Parathyroid adenoma (tissue), 2 donors: ENCODE data around the gene GOLPH3.

ENCODE experiments used
- H2AFZ ChIP-seq: fragments of 300-600 bp; sonication (generic); one replicate; pipeline ENCODE4 v1.7.0; 2017; ENCODE audit warnings: antibody characterized with exemption, mild to moderate bottlenecking
- H3K27ac ChIP-seq: fragments of 300-600 bp; sonication (generic); one replicate; pipeline ENCODE4 v1.7.0; 2017
- H3K27me3 ChIP-seq: fragments of 300-600 bp; sonication (generic); one replicate; pipeline ENCODE4 v1.7.0; 2017; ENCODE audit warnings: low read length; ENCODE audit not compliant: control insufficient read depth, insufficient read depth
- H3K36me3 ChIP-seq: fragments of 300-600 bp; sonication (generic); one replicate; pipeline ENCODE4 v1.7.0; 2017; ENCODE audit warnings: low read length; ENCODE audit not compliant: control insufficient read depth, insufficient read depth
- H3K4me1 ChIP-seq: fragments of 300-600 bp; sonication (generic); one replicate; pipeline ENCODE4 v1.7.0; 2017; ENCODE audit warnings: control low read depth
- H3K4me2 ChIP-seq: fragments of 300-600 bp; sonication (generic); one replicate; pipeline ENCODE4 v1.7.0; 2017; ENCODE audit warnings: low read length
- H3K4me3 ChIP-seq: fragments of 300-600 bp; sonication (generic); one replicate; pipeline ENCODE4 v1.7.0; 2017; ENCODE audit warnings: low read depth, low read length
- H3K79me2 ChIP-seq: fragments of 300-600 bp; sonication (generic); one replicate; pipeline ENCODE4 v1.7.0; 2017; ENCODE audit warnings: control low read depth
- H3K9ac ChIP-seq: fragments of 300-600 bp; sonication (generic); one replicate; pipeline ENCODE4 v1.7.0; 2017; ENCODE audit warnings: mild to moderate bottlenecking
- H3K9me3 ChIP-seq: fragments of 300-600 bp; sonication (generic); one replicate; pipeline ENCODE4 v1.7.0; 2017; ENCODE audit warnings: low read length; ENCODE audit not compliant: control insufficient read depth
- TF ChIP-seq, protein P1 (sequence below): fragments of 300-600 bp; sonication (generic); IDR thresholded peaks from one replicate; pipeline ENCODE4 v1.7.0; 2017; ENCODE audit warnings: antibody characterized with exemption, mild to moderate bottlenecking
- donor health status: primary hyperparathyroidism.

Gene GOLPH3

DNA sequence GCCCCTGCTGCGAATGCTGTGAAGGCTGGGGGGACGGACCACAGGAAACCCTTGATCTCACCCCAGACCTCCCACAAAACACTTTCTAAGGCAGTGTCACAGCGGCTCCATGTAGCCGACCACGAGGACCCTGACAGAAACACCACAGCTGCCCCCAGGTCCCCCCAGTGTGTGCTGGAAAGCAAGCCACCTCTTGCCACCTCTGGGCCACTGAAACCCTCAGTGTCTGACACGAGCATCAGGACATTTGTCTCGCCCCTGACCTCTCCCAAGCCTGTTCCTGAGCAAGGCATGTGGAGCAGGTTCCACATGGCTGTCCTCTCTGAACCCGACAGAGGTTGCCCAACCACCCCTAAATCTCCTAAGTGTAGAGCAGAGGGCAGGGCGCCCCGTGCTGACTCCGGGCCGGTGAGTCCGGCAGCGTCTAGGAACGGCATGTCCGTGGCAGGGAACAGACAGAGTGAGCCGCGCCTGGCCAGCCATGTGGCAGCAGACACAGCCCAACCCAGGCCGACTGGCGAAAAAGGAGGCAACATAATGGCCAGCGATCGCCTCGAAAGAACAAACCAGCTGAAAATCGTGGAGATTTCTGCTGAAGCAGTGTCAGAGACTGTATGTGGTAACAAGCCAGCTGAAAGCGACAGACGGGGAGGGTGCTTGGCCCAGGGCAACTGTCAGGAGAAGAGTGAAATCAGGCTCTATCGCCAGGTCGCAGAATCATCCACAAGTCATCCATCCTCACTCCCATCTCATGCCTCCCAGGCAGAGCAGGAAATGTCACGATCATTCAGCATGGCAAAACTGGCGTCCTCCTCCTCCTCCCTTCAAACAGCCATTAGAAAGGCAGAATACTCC lies 84.7 kb downstream of the GOLPH3 start:
- TF ChIP-seq, protein P1, sequence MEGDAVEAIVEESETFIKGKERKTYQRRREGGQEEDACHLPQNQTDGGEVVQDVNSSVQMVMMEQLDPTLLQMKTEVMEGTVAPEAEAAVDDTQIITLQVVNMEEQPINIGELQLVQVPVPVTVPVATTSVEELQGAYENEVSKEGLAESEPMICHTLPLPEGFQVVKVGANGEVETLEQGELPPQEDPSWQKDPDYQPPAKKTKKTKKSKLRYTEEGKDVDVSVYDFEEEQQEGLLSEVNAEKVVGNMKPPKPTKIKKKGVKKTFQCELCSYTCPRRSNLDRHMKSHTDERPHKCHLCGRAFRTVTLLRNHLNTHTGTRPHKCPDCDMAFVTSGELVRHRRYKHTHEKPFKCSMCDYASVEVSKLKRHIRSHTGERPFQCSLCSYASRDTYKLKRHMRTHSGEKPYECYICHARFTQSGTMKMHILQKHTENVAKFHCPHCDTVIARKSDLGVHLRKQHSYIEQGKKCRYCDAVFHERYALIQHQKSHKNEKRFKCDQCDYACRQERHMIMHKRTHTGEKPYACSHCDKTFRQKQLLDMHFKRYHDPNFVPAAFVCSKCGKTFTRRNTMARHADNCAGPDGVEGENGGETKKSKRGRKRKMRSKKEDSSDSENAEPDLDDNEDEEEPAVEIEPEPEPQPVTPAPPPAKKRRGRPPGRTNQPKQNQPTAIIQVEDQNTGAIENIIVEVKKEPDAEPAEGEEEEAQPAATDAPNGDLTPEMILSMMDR = no peak
- Histone ChIP-seq H3K27ac (no peak overlapping the region), H3K4me2 (no peak overlapping the region), H2AFZ (no peak overlapping the region), H3K9ac (no peak overlapping the region), H3K4me3 (no peak overlapping the region), H3K4me1 (no peaks in the 10 kb centered on the region), H3K27me3 (no peaks in the 10 kb centered on the region), H3K79me2 (no peaks in the 10 kb centered on the region), H3K36me3 (no peaks in the 10 kb centered on the region), H3K9me3 (no peaks in the 10 kb centered on the region)

DNA sequence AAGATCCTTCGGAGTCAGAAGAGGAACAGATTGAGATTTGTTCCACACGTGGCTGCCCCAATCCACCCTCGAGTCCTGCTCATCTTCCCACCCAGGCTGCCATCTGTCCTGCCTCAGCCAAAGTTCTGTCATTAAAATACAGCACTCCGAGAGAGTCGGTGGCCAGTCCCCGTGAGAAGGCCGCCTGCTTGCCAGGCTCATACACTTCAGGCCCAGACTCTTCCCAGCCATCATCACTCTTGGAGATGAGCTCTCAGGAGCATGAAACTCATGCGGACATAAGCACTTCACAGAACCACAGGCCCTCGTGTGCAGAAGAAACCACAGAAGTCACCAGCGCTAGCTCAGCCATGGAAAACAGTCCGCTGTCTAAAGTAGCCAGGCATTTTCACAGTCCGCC lies 85.9 kb downstream of the GOLPH3 start:
- H3K9ac ChIP-seq = no peak overlapping the region
- H3K4me3 ChIP-seq = no peak overlapping the region
- no peak overlapping the region for H3K27ac ChIP-seq
- H3K79me2 ChIP-seq = no peaks in the 10 kb centered on the region
- H3K27me3 ChIP-seq = no peaks in the 10 kb centered on the region
- no peak overlapping the region for H2AFZ ChIP-seq
- H3K4me1 ChIP-seq = no peaks in the 10 kb centered on the region
- no peak overlapping the region for H3K4me2 ChIP-seq
- TF ChIP-seq, protein P1 = no peak
- no peaks in the 10 kb centered on the region for H3K36me3 ChIP-seq
- H3K9me3 ChIP-seq = no peaks in the 10 kb centered on the region

- no peaks in the 10 kb centered on the region for H3K4me1 ChIP-seq
- TF ChIP-seq, protein P1 = no peak
- H3K27me3 ChIP-seq = no peaks in the 10 kb centered on the region
- no peak overlapping the region for H3K9ac ChIP-seq
- no peaks in the 10 kb centered on the region for H3K36me3 ChIP-seq
- no peaks in the 10 kb centered on the region for H3K9me3 ChIP-seq
- no peak overlapping the region for H3K27ac ChIP-seq
- H3K79me2 ChIP-seq = no peaks in the 10 kb centered on the region
- no peak overlapping the region for H2AFZ ChIP-seq
- no peak overlapping the region for H3K4me2 ChIP-seq
- H3K4me3 ChIP-seq = no peak overlapping the region
Measured at GRCh38 chr5:32087086-32088082, 86.7 kb downstream of the GOLPH3 start.

DNA sequence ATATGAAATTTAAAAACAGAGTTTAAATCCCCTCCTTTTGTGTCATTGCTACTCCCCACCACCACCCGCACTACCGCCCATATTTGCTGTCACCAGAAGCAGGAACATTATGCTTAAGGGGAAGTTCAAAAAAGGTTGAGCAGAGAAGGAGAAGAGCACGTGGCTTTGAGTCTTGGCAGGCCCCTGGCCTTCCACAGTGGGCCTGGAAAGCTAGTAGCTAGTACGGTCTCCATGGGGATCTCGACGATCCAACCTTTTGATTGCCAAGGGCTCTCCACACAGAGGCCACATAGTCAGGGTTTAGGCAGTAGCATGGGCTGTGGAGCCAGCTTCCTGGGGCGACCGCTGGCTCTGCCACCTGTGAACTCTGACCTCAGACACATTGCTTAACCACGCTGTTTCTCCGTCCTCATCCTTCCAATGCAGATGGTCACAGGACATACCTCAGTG lies 90.1 kb downstream of the GOLPH3 start:
- no peaks in the 10 kb centered on the region for H3K27me3 ChIP-seq
- no peak overlapping the region for H2AFZ ChIP-seq
- TF ChIP-seq, protein P1 = no peak
- no peak overlapping the region for H3K4me2 ChIP-seq
- H3K4me3 ChIP-seq = no peak overlapping the region
- H3K9me3 ChIP-seq = no peaks in the 10 kb centered on the region
- H3K9ac ChIP-seq = no peak overlapping the region
- no peak overlapping the region for H3K27ac ChIP-seq
- no peaks in the 10 kb centered on the region for H3K79me2 ChIP-seq
- H3K4me1 ChIP-seq = no peaks in the 10 kb centered on the region
- H3K36me3 ChIP-seq = no peaks in the 10 kb centered on the region
